ENCODE data around the gene CDK2. TPM values are rescaled to one million over a fixed set of nuclear protein-coding genes. Genes with fewer than 3 reads are reported as not detected.

The CDK2 gene
- total RNA-seq, 1 experiment from 2014 or later: 31.7 TPM

DNA sequence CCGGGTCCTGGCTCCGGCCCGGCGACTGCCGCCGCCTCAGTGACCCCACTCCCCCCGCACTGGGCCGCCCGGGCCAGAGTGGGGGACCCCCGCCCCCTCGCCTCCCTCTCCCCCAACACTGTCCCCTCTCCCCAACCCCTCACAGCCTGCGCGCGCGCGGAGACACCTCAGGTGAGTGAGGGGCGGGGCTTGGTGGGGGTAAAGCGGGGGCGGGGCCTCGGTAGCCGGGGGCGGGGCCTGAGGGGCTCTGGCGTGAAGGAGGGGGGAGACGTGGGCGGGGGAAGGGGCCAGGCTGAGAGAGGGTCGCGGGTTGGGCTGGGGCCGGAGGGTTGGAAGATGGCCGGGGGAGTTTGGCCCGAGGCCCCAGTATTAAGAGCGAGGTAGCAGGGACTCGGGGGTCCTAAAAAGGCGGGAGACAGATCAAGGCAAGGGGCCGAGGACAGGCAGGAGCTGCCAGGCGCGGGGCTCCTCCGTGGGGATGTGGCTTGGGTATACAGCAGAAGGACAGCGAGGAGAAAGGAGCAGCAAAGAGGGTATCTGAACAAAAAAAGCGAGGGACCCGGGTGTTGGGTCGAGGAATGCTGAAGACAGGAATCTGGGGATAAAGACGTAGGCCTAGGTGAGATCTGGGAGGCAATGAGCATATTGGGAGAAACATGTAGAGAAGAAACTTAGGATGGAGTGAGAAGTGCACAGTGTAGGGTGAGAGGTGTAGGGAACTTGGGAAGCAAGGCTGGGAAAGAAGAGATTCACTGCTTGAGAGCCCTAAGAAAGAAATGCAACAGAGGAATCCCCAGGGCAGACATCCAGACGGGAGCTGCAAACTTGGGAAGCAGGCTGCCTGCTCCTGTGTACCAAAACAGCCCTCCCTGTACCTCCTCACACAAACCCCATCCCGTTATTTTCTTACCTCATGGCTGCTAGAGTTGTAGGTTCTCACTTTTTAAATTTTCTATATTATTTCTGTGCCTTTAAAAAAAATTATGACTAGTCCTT lies 41.2 kb downstream of the CDK2 start:
- DNase-seq (ENCODE audit: extremely low read depth, low read depth): no peak

DNA sequence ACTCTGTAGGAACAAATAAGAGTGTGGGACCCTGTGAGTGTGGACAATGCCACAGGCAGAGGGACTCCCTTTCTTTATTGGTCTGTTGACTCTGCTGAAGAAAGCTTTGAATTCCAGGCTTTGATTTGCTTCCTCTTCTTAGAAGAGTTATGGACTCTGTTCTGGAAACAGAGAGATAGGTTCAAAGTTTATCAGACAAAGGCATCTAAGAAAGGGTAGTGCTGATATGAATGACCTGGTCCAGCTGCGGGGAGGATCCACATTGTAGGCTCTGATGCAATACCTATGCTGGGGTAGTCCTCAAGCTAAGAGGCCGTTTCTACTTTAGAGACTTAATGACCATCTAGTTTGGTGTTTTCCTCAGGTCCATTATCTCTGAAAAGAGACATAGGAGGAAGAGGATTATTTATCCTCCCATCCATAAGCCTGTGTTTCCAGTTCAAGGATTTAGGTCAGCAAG lies 43.5 kb downstream of the CDK2 start:
- no peak for DNase-seq (ENCODE audit: extremely low read depth, low read depth)

DNA sequence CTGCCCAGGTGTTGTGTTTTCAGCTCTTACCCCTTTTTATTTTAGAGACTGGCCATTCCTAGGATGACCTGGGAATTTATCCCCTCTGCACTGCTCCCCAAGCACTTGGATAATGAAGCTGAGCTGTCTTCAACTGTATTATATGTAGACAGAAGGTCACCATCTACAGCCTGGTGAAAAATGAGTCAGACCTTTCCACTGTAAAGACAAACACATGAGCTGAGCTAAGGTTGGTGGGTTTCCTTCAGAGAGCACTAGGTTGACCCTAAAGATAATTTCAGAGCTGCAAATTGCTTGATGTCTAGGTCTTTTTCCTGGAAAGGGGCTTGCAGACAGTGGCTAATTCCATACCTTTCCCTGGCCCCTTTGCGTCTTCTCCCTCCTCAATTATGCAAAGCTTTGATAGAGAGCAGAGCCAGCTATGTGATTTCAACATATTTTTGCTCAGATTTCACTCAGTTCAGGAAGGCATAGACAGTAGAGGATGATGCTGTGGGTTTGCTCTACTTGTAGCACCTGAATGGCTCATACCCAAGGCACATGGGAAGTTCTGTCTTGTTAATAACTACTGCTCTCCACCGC lies 45.0 kb downstream of the CDK2 start:
- no peak for DNase-seq (ENCODE audit: extremely low read depth, low read depth)

DNA sequence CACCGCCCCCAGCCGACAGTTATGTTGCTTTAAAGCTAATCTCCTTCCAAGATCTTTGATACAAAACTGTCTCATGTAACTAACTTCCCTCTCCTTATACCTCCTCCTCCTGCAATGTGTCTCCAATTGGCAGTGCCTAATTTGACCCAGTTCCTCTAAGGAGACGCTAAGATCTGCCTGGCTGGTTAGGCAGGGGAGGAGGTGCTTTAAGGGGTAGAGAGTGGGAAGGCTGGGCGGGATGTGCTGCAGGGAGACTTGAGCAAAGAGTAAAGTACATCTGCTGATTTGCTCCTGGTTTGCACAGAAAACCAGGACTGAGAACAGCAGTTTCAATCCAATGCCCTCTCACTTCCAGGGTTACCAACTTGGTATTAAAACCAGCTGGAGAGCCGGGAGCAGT lies 46.9 kb downstream of the CDK2 start:
- DNase-seq (ENCODE audit: extremely low read depth, low read depth): no peak

DNA sequence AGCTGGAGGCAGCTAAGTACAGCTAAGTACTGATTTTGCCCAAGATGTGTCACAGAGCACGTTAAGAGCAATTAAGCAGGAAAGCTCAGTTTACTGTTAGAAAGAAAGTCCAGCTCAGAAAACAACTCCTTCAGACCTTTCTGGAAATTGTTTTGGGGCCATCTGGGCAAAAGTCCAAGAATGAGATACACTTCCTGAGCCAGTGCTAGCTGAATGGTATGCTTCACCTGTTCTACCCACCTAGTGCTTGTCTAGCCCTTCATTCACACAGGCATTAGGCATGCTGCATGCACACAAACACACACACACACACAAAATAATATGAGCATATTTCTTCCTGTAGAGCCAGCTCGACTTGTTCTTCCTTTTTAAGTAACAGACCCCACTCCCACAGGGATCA lies 47.6 kb downstream of the CDK2 start:
- no peak for DNase-seq (ENCODE audit: extremely low read depth, low read depth)

DNA sequence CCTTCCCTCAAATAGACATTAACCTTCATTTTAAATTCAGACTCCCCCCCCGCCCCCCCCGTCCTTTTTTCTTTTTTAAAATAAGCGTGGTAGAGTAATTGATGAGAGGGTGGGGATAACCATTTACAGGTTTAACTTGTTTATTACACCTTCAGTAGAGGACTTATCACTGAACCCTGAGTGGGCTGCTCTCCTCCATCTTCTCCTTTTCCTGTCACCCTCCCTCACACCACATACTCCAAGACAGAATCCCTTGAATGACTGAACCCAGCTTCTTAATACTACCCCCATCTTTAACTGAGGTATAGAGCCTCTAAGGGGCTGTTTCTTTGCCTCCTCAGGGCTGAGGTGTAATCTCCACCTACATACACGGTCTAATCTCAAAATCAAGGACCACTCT lies 50.6 kb downstream of the CDK2 start:
- DNase-seq (ENCODE audit: extremely low read depth, low read depth): no peak

DNA sequence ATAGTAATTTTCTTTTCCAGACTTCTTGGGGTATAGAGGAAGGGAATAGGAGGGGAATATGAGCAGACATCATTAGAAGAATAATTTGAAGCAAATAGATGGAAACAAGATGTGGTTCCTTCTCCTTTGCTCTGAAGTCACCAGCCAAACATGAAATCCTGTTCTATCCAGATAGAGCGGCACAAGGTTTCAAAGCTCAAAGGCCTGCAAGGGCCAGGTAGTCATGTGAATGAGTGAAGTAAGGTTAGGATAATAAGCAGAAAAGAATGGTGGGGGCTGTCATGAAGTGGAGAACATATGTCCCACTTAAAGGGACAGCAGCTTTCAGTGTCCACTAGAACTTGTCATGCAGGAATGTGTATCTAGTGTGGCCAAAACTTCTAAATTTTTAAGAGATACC lies 51.7 kb downstream of the CDK2 start:
- DNase-seq (ENCODE audit: extremely low read depth, low read depth): no peak

DNA sequence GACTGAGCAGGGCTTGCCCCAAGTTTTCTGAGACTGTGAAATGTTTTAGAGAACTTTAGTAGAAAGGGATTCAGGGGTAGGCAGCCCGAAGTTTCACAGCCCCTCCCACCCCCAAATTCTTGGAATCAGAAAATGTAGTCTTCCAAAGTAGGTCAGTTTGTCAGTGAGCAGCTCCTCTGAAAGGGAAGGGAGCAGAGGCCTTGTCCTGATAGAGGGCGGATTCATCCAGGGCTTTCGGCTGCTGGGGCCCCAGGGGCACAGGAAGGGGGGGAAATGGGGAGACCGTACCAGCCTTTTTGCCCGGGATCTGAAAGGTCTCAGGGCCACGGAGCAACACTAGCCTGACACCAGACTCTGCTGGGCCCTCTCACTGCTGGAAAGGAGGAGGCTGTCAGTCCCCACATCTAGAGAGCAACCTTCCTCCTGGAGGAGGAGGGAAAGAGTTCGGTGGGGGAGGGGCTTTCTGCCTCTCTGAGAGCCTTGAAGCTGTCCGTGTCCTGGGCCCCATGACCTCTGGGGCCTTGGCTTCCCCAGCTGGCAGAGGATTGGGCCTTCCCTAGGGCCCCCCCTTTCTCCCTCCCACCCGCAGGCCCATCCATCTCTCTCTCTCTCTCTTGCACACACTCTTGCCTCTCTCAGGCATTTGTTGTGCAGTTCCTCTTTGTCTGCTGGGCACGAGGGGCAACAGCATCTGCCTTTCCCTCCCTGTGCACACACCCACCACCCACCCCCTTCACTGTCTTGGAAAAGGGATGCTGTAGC lies 54.0 kb downstream of the CDK2 start, which contains the start of gene IKZF4:
IKZF4 (plus strand) TSS at position 621 of the 762 bp plus-strand sequence. CDS start 451 bp downstream, outside the sequence.
- no peak for DNase-seq (ENCODE audit: extremely low read depth, low read depth)

DNA sequence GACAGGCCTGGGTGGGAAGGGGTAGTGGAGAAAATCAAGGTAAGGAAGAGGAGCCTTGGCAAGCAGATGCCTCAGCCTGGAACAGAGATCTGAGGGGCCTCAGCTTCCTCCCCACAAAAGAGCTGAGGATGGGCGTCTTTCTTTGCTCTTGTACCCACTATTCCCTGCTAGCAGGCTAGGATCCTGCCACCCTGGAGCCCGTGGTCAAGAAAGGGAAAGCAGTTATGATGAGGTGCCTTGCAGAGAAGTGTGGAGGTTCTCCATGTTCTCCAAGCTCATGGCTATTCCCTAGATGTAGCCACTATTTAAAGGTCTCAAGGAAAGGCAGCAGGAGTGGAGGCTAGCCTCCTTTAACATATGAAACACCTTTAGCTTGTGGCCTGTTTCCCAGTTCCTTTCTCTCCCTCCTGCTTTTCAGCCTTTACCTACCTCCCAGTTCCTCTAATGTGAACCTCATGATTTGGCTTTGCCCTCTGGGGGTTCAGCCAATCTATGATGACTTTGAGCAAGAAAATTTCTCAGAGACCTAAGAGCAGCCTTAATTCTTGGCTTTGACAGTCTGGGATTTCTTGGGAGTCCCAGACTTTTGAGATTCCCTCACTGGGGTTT lies 55.4 kb downstream of the CDK2 start:
- DNase-seq (ENCODE audit: extremely low read depth, low read depth): no peak

Other genes starting within 250 kb of the CDK2 start
- 2.4 and 3.0 TPM in 2 replicates for gene RDH5, start 246.4 kb upstream of the CDK2 start, total RNA-seq (2014; rRNA removed; shearing (Covaris generic))
- 434 and 500 TPM in 2 replicates for gene CD63, start 237.8 kb upstream of the CDK2 start, total RNA-seq (2014; rRNA removed; shearing (Covaris generic))
- 1.0 and 2.0 TPM in 2 replicates for gene GDF11, start 223.7 kb upstream of the CDK2 start, total RNA-seq (2014; rRNA removed; shearing (Covaris generic))
- 122 and 140 TPM in 2 replicates for gene SARNP, start 149.1 kb upstream of the CDK2 start, total RNA-seq (2014; rRNA removed; shearing (Covaris generic))
- 32.8 and 37.8 TPM in 2 replicates for gene ORMDL2, start 148.8 kb upstream of the CDK2 start, total RNA-seq (2014; rRNA removed; shearing (Covaris generic))
- gene DNAJC14, start 137.2 kb upstream of the CDK2 start, total RNA-seq (2014; rRNA removed; shearing (Covaris generic)): 25.8 and 32.2 TPM in 2 replicates
- gene MMP19, start 123.9 kb upstream of the CDK2 start, total RNA-seq (2014; rRNA removed; shearing (Covaris generic)): not detected in 2 replicates
- gene PYM1, start 38.9 kb upstream of the CDK2 start, total RNA-seq (2014; rRNA removed; shearing (Covaris generic)): 33.0 and 33.1 TPM in 2 replicates
- 14.1 and 15.5 TPM in 2 replicates for gene DGKA, start 35.7 kb upstream of the CDK2 start, total RNA-seq (2014; rRNA removed; shearing (Covaris generic))
- gene PMEL, start 788 bp upstream of the CDK2 start, total RNA-seq (2014; rRNA removed; shearing (Covaris generic)): 0.78 and 1.3 TPM in 2 replicates
- gene RAB5B, start 7.2 kb downstream of the CDK2 start, total RNA-seq (2014; rRNA removed; shearing (Covaris generic)): 37.6 and 39.4 TPM in 2 replicates
- 9.7 and 10.4 TPM in 2 replicates for gene SUOX, start 30.4 kb downstream of the CDK2 start, total RNA-seq (2014; rRNA removed; shearing (Covaris generic))
- 1.5 and 1.6 TPM in 2 replicates for gene IKZF4, start 54.2 kb downstream of the CDK2 start, total RNA-seq (2014; rRNA removed; shearing (Covaris generic))
- 314 and 346 TPM in 2 replicates for gene RPS26, start 75.1 kb downstream of the CDK2 start, total RNA-seq (2014; rRNA removed; shearing (Covaris generic))
- gene ERBB3, start 113.3 kb downstream of the CDK2 start, total RNA-seq (2014; rRNA removed; shearing (Covaris generic)): 0.78 and 1.1 TPM in 2 replicates
- gene PA2G4, start 137.7 kb downstream of the CDK2 start, total RNA-seq (2014; rRNA removed; shearing (Covaris generic)): 357 and 358 TPM in 2 replicates
- gene RPL41, start 149.8 kb downstream of the CDK2 start, total RNA-seq (2014; rRNA removed; shearing (Covaris generic)): 5,100 and 5,114 TPM in 2 replicates
- 4.8 and 5.3 TPM in 2 replicates for gene ZC3H10, start 151.4 kb downstream of the CDK2 start, total RNA-seq (2014; rRNA removed; shearing (Covaris generic))
- gene ESYT1, start 161.4 kb downstream of the CDK2 start, total RNA-seq (2014; rRNA removed; shearing (Covaris generic)): 93.2 and 108 TPM in 2 replicates
- gene MYL6B, start 185.8 kb downstream of the CDK2 start, total RNA-seq (2014; rRNA removed; shearing (Covaris generic)): 41.4 and 50.0 TPM in 2 replicates
- gene MYL6, start 191.5 kb downstream of the CDK2 start, total RNA-seq (2014; rRNA removed; shearing (Covaris generic)): 563 and 566 TPM in 2 replicates
- gene SMARCC2, start 222.7 kb downstream of the CDK2 start, total RNA-seq (2014; rRNA removed; shearing (Covaris generic)): 26.2 and 28.9 TPM in 2 replicates

Data from NCI-H460 (cell line).